Fibroblast of lung (primary cell): ENCODE results near the gene SSBP3. TPM values are rescaled to one million over a fixed set of nuclear protein-coding genes. Genes with fewer than 3 reads are reported as not detected.

Experiments used
- DNase-seq, 2 donors: peaks; one replicate each; pipeline versions ENCODE4 v3.0.0 to v3.0.0-alpha.2; 2010; ENCODE audit warnings: low read depth in 2 of 2
- H2AFZ ChIP-seq: 2 replicates; pipeline ENCODE4 v1.5.1; 2012; ENCODE audit warnings: low read length, control low read depth, inconsistent platforms
- H3K27ac ChIP-seq: 2 replicates; pipeline ENCODE4 v1.5.1; 2011; ENCODE audit warnings: low read length, control low read depth; ENCODE audit not compliant: insufficient read depth
- H3K27me3 ChIP-seq: 2 replicates; pipeline ENCODE4 v1.5.1; 2011; ENCODE audit warnings: mild to moderate bottlenecking, low read length; ENCODE audit not compliant: control insufficient read depth, insufficient read depth
- H3K36me3 ChIP-seq: 2 replicates; pipeline ENCODE4 v1.5.1; 2011; ENCODE audit warnings: low read length; ENCODE audit not compliant: control insufficient read depth, insufficient read depth
- H3K4me1 ChIP-seq: 2 replicates; pipeline ENCODE4 v1.5.1; 2011; ENCODE audit warnings: low read length; ENCODE audit not compliant: control insufficient read depth, insufficient read depth; ENCODE audit errors: extremely low read depth
- H3K4me2 ChIP-seq: 2 replicates; pipeline ENCODE4 v1.5.1; 2011; ENCODE audit warnings: low read length, control low read depth; ENCODE audit not compliant: insufficient read depth; ENCODE audit errors: extremely low read depth
- H3K4me3 ChIP-seq, 4 experiments: fragments of 200-600 bp in 1 of 4; sonication (generic) in 1 of 4; replicated peaks in 1 of 4; 2 replicates each; pipeline ENCODE4 v1.5.1; 2011 to 2016; ENCODE audit warnings: low read length in 4 of 4, low read depth in 3 of 4, mild to moderate bottlenecking in 3 of 4, control low read depth in 2 of 4, inconsistent platforms in 1 of 4, mixed read lengths in 1 of 4; ENCODE audit not compliant: insufficient read depth in 1 of 4; ENCODE audit errors: control extremely low read depth in 1 of 4
- H3K79me2 ChIP-seq: 2 replicates; pipeline ENCODE4 v1.5.1; 2012; ENCODE audit warnings: mild to moderate bottlenecking, low read length, inconsistent platforms; ENCODE audit not compliant: control insufficient read depth, insufficient read depth
- H3K9ac ChIP-seq: 2 replicates; pipeline ENCODE4 v1.5.1; 2011; ENCODE audit warnings: mild to moderate bottlenecking, low read length, control low read depth; ENCODE audit not compliant: insufficient read depth
- H3K9me3 ChIP-seq: 2 replicates; pipeline ENCODE4 v1.5.1; 2012; ENCODE audit warnings: low read depth, low read length; ENCODE audit not compliant: control insufficient read depth, insufficient read depth
- H4K20me1 ChIP-seq: 2 replicates; pipeline ENCODE4 v1.5.1; 2011; ENCODE audit warnings: low read length; ENCODE audit not compliant: control insufficient read depth, insufficient read depth; ENCODE audit errors: extremely low read depth
- EZH2 ChIP-seq: IDR thresholded peaks from 2 replicates; pipeline ENCODE4 v1.5.1; 2012; ENCODE audit warnings: low read length, control low read depth, mild to moderate bottlenecking; ENCODE audit errors: missing control alignments
- polyA plus RNA-seq, 2 donors: library from polyadenylated mRNA; depleted of rRNA in 1 of 2; stranded (reverse) in 1 of 2; unstranded in 1 of 2; fragments of >200 nt; gene quantifications; 2 replicates each; pipeline ENCODE4 v1.2.1, GENCODE V29; 2011 to 2012; ENCODE audit warnings: missing spikeins in 1 of 2
- total RNA-seq: library from RNA; depleted of rRNA; stranded (reverse); fragments of >200 nt; gene quantifications from 2 replicates; pipeline ENCODE4 v1.2.1, GENCODE V29; 2014
- TF ChIP-seq, protein P1 (sequence below), 2 donors: IDR thresholded peaks in 1 of 2; conservative IDR thresholded peaks in 1 of 2; 1 replicate in 1 of 2; 2 replicates in 1 of 2; pipeline ENCODE4 v1.5.1; 2011 to 2012; ENCODE audit warnings: low read length in 2 of 2, control low read depth in 1 of 2, inconsistent platforms in 1 of 2, low read depth in 1 of 2, mild to moderate bottlenecking in 1 of 2

The SSBP3 gene
- total and polyA plus RNA-seq, 2 donors (not counting 1 experiment from before 2014, with no cell fraction given): 9.4 to 26.4 TPM

- H3K27me3 ChIP-seq: no peaks in the 10 kb centered on the region
- H3K79me2 ChIP-seq: no peaks in the 10 kb centered on the region
- TF ChIP-seq EZH2: no peak
- TF ChIP-seq, protein P1, sequence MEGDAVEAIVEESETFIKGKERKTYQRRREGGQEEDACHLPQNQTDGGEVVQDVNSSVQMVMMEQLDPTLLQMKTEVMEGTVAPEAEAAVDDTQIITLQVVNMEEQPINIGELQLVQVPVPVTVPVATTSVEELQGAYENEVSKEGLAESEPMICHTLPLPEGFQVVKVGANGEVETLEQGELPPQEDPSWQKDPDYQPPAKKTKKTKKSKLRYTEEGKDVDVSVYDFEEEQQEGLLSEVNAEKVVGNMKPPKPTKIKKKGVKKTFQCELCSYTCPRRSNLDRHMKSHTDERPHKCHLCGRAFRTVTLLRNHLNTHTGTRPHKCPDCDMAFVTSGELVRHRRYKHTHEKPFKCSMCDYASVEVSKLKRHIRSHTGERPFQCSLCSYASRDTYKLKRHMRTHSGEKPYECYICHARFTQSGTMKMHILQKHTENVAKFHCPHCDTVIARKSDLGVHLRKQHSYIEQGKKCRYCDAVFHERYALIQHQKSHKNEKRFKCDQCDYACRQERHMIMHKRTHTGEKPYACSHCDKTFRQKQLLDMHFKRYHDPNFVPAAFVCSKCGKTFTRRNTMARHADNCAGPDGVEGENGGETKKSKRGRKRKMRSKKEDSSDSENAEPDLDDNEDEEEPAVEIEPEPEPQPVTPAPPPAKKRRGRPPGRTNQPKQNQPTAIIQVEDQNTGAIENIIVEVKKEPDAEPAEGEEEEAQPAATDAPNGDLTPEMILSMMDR (conservative IDR thresholded peaks at IDR 0.05 in 1 of 2, IDR thresholded peaks at IDR 0.05 in 1 of 2; ENCODE audit: low read depth in 1 of 2, low read length in 2 of 2): no peak
- H3K9me3 ChIP-seq: no peaks in the 10 kb centered on the region
- no peaks in the 10 kb centered on the region for H4K20me1 ChIP-seq
- H2AFZ ChIP-seq: no peak overlapping the region
- no peak overlapping the region for H3K4me2 ChIP-seq
- no peak for DNase-seq
- H3K27ac ChIP-seq: no peak overlapping the region
- H3K4me1 ChIP-seq: peaks cover 7% of the 10 kb centered on the region
- no peak overlapping the region for H3K9ac ChIP-seq
- H3K36me3 ChIP-seq: no peaks in the 10 kb centered on the region
- H3K4me3 ChIP-seq: no peak overlapping the region
Observed at GRCh38 chr1:54415533-54415932, 9.3 kb upstream of the SSBP3 start.

DNA sequence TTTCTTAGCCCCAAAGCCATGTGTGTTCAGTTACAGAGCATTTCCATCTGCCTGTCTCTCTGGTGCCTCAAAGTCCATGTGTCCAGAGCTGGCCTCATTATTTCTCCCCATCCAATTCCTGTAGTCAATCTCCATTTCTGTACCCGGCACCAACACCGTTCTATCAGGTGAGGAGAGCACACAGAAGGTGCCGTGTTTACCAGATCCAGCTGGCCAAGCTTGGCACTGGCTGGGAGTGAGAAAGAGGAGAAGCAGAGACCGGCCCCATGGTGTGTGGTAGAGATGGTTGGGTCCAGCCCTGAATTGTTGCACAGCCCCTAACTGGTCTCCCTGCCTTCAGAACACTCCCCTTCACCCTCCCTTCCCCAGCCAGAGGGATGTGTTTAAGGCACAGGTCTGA lies 7.5 kb upstream of the SSBP3 start:
- H3K27ac ChIP-seq: no peak overlapping the region
- H4K20me1 ChIP-seq: no peaks in the 10 kb centered on the region
- H3K79me2 ChIP-seq: no peaks in the 10 kb centered on the region
- H3K4me2 ChIP-seq: no peak overlapping the region
- TF ChIP-seq, protein P1 (conservative IDR thresholded peaks at IDR 0.05 in 1 of 2, IDR thresholded peaks at IDR 0.05 in 1 of 2; ENCODE audit: low read depth in 1 of 2, low read length in 2 of 2): no peak
- TF ChIP-seq EZH2: no peak
- no peaks in the 10 kb centered on the region for H3K36me3 ChIP-seq
- no peak overlapping the region for H3K4me3 ChIP-seq
- H3K9me3 ChIP-seq: no peaks in the 10 kb centered on the region
- peak overlapping the region; percentile 32 for H2AFZ ChIP-seq
- no peaks in the 10 kb centered on the region for H3K27me3 ChIP-seq
- H3K9ac ChIP-seq: no peak overlapping the region
- peaks cover 11% of the 10 kb centered on the region for H3K4me1 ChIP-seq
- DNase-seq: no peak

DNA sequence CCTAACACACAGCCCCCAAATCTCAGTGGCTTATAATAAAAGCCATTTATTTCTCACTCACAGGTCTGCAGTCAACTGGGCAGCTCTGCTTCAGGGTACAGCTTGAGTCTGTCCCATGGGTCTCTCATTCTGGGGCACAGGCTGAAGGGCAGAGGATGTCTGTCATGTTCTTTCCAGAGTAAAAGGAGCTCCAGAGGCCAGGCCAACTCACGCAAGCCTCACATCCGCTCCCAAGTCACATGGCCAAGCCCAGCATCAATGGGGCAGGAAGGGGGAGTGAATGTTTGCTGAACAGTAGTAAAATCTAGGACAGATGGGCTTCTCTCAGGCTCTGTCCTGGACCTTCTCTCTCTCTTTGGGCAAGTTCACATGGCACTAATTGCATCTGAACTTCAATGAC lies 7.1 kb upstream of the SSBP3 start:
- Histone ChIP-seq H3K27me3 (no peaks in the 10 kb centered on the region), H3K4me2 (peak overlapping the region; percentile 4), H3K27ac (peak overlapping the region; percentile 11), H3K79me2 (no peaks in the 10 kb centered on the region), H4K20me1 (no peaks in the 10 kb centered on the region), H2AFZ (peak overlapping the region; percentile 32), H3K9me3 (no peaks in the 10 kb centered on the region), H3K36me3 (no peaks in the 10 kb centered on the region), H3K9ac (no peak overlapping the region), H3K4me3 (no peak overlapping the region), H3K4me1 (peaks cover 14% of the 10 kb centered on the region)
- TF ChIP-seq, protein P1 (conservative IDR thresholded peaks at IDR 0.05 in 1 of 2, IDR thresholded peaks at IDR 0.05 in 1 of 2; ENCODE audit: low read depth in 1 of 2, low read length in 2 of 2): no peak
- TF ChIP-seq EZH2: no peak
- peak; percentile 35 to 46 for DNase-seq
